Measurements from ENCODE around the gene SGMS1.

GRCh38 chr10:50318129-50318528 is 305.6 kb downstream of the SGMS1 start:
- TF ChIP-seq CTCF (IDR thresholded peaks at IDR 0.05) (no peak), POLR2A (IDR thresholded peaks at IDR 0.05) (no peak), POLR2AphosphoS5 (IDR thresholded peaks at IDR 0.05) (no peak)

Measured in breast epithelium (tissue), 3 donors.